ENCODE measurements around the gene KRTAP10-12. TPM values are rescaled to one million over a fixed set of nuclear protein-coding genes. Genes with fewer than 3 reads are reported as not detected.
A peak's percentile ranks its signal among the peaks of the same experiment; 100 is the strongest.

KRTAP10-12 gene
- total RNA-seq, 4 donors from 2014 or later = not detected

DNA sequence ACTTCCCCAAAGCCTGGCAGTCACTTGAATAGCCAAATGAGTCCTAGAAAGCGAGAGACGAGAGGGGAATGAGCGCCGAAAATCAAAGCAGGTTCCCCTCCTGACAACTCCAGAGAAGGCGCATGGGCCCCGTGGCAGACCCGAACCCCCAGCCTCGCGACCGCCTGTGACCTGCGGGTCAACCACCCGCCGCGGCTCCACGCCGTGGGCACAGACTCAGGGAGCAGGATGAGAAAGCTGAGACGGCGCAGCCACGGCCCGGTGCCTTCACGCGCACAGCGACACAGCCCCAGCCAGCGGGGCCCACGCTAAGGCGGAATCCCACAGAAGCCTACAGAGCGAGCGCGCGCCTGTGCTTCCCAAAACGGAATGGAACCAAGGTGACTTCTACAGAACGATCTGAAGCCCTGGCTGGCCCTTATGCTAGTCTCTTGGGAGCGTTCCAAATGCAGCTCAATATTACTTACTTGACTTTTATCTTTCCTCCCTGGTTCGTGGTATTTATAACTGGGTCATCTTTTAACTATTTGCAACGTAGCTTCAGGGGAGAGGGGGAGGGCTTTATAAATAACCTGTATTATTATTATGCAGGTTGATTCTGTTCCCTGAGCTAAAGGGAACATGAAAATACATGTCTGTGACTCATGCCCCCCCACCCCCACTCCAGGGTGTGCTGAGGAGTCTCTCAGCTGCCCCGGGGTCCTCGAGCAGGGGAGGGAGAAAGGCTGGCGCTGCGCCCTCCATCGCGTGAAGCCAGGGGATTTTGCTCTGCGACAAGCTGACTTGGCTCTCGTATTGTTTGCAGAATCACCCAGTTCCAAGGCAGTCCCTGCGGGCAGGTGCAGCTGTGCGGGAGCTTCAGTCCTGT lies 12.7 kb downstream of the KRTAP10-12 start:
- H3K4me3 ChIP-seq = no peak overlapping the region
- DNase-seq (ENCODE audit: low spot score in 2 of 2) = peak in 1 of 2 donors; percentile 11
- no peak for TF ChIP-seq POLR2A (IDR thresholded peaks at IDR 0.05)
- no peak for TF ChIP-seq EP300 (IDR thresholded peaks at IDR 0.05)
- TF ChIP-seq, protein P1, sequence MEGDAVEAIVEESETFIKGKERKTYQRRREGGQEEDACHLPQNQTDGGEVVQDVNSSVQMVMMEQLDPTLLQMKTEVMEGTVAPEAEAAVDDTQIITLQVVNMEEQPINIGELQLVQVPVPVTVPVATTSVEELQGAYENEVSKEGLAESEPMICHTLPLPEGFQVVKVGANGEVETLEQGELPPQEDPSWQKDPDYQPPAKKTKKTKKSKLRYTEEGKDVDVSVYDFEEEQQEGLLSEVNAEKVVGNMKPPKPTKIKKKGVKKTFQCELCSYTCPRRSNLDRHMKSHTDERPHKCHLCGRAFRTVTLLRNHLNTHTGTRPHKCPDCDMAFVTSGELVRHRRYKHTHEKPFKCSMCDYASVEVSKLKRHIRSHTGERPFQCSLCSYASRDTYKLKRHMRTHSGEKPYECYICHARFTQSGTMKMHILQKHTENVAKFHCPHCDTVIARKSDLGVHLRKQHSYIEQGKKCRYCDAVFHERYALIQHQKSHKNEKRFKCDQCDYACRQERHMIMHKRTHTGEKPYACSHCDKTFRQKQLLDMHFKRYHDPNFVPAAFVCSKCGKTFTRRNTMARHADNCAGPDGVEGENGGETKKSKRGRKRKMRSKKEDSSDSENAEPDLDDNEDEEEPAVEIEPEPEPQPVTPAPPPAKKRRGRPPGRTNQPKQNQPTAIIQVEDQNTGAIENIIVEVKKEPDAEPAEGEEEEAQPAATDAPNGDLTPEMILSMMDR (IDR thresholded peaks at IDR 0.05) = no peak

DNA sequence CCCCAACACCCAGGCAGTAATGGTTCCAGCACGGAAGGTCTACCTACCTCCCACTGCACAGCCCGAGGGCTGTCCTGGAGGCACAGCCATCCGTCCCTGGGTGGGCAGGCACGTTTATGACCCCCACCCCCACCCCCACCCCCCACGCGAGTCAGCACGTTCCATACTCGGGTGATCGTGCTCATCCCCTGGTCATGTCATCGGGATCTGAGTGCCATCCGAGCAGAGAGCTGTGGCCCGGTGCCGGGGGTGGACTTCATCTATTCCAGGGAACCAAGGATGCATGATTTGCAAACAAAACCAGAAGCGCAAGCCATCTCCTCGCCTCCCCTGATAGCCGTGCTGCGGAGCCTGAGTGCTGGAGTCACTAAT lies 13.3 kb downstream of the KRTAP10-12 start:
- TF ChIP-seq EP300 (IDR thresholded peaks at IDR 0.05) (no peak), POLR2A (IDR thresholded peaks at IDR 0.05) (no peak)
- TF ChIP-seq, protein P1 (IDR thresholded peaks at IDR 0.05) = no peak
- no peak overlapping the region for H3K27ac ChIP-seq
- H3K4me3 ChIP-seq = no peak overlapping the region
- peaks cover 0 to 4% (median 0%) of the 10 kb centered on the region in 4 donors for H3K9me3 ChIP-seq
- H3K4me1 ChIP-seq = peaks cover 0 to 30% (median 0%) of the 10 kb centered on the region in 4 donors
- WGBS, 2 donors = 0 to 2% methylated on average over 6 to 10 of the region's 17 CpGs
- peak in 1 of 2 donors; percentile 6 for DNase-seq (ENCODE audit: low spot score in 2 of 2)
- H3K27me3 ChIP-seq = peaks cover 2 to 93% of the 10 kb centered on the region in 2 donors
- no peaks in the 10 kb centered on the region for H3K36me3 ChIP-seq

More for the DNA sequence above, 12.7 kb downstream of the KRTAP10-12 start:
- WGBS, 2 donors = 2% methylated on average over 41 to 44 of the region's 45 CpGs
- peaks cover 0 to 4% (median 0%) of the 10 kb centered on the region in 4 donors for H3K9me3 ChIP-seq
- H3K27me3 ChIP-seq = peaks cover 2 to 97% of the 10 kb centered on the region in 2 donors
- no peak overlapping the region for H3K27ac ChIP-seq
- no peaks in the 10 kb centered on the region for H3K36me3 ChIP-seq
- peaks cover 0 to 30% (median 0%) of the 10 kb centered on the region in 4 donors for H3K4me1 ChIP-seq

DNA sequence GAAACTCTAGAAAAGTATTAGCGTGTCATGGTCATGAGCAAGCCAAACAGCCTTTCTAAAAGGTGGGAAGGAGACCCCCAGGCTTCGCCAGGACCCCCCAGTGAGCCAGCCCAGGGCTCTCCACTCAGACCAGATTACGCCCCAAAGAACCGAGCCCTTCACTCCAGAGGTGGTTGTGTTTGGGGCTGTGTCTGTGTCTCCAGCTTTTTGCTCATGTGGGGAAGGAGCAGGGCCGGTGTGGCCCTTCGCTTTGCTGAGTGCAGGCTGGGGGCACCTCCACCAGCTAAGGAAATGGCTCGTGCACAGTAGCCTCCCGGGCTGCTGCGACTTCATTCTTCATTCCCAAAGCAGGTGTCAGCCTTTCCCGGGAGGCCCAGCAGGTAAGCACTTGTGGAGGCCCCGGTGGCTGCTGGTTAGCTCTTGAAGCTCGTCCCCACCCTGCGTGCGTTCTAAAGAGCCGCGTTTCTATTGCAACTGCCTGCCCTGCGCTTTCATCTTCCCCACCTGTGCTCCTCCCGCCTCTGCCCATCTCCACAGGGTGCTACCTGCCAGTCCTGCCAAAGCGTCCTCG lies 13.9 kb downstream of the KRTAP10-12 start:
- Histone ChIP-seq H3K27ac (no peak overlapping the region), H3K27me3 (peaks cover 2 to 88% of the 10 kb centered on the region in 2 donors), H3K36me3 (no peaks in the 10 kb centered on the region), H3K4me3 (no peak overlapping the region), H3K9me3 (peaks cover 0 to 4% (median 0%) of the 10 kb centered on the region in 4 donors), H3K4me1 (peaks cover 0 to 30% (median 0%) of the 10 kb centered on the region in 4 donors)
- peak in 1 of 2 donors; percentile 7 for DNase-seq (ENCODE audit: low spot score in 2 of 2)
- TF ChIP-seq EP300 (IDR thresholded peaks at IDR 0.05) (no peak), POLR2A (IDR thresholded peaks at IDR 0.05) (no peak)
- TF ChIP-seq, protein P1 (IDR thresholded peaks at IDR 0.05) = no peak
- 1 to 2% methylated on average over 16 to 18 of the region's 20 CpGs for WGBS, 2 donors

DNA sequence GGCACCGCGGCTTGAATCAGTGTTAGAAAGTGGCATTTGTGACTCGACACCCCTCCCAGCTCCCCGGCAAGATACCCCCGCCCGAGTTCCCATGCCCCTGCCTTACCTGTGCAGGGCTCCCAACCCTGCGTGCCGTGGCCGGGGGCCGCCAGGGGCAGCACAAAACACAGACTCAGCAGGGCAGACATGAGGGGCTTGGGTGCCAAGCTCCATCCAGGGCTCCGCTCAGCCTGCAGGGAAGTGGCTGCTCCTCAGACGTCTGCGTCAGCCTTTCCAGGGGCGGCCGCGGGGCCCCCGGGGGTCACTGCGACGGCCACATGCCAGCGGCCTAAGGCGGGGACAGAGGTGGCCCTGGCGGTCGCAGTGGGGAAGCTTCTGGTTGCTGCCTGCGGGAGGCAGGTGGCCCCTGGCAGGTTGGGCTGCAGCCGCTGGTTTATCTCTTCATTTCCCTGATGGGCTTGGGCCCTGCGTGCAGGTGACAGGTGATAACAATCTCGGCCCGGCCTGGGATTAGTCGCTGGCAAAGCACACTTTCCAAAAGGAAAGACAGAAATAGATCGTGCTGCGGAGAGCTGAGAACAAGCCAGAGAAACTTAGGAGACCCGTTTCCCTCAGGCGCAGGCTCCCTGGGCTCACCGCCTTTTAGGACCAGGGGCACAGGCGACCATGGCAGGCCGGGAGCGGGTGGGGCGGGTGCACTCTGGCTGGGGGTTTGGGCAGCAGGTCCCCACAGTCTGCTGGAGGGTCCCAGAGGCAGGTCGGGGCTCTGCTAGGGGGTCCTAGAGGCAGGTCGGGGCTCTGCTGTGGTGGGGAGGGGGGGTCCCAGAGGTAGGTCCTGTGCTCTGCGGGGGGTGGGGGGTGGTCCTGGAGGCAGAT lies 14.6 kb downstream of the KRTAP10-12 start, which contains the start of gene TSPEAR:
TSPEAR (minus strand) TSS at position 246 of the 876 bp plus-strand sequence; CDS start at position 188, 58 bp downstream.
- H3K27me3 ChIP-seq = peaks cover 2 to 80% of the 10 kb centered on the region in 2 donors

More for the DNA sequence above, 14.6 kb downstream of the KRTAP10-12 start, which contains the start of gene TSPEAR:
- DNase-seq (ENCODE audit: low spot score in 2 of 2) = peak in 1 of 2 donors; percentile 5
- no peaks in the 10 kb centered on the region for H3K9me3 ChIP-seq
- no peaks in the 10 kb centered on the region for H3K36me3 ChIP-seq
- H3K4me3 ChIP-seq = no peak within 1 kb of the TSS
- WGBS, 2 donors = 1 to 3% methylated on average over 37 to 38 of the region's 41 CpGs
- TF ChIP-seq EP300 (IDR thresholded peaks at IDR 0.05) (no peak), POLR2A (IDR thresholded peaks at IDR 0.05) (no peak)
- TF ChIP-seq, protein P1 (IDR thresholded peaks at IDR 0.05) = no peak
- peaks cover 0 to 30% (median 0%) of the 10 kb centered on the region in 4 donors for H3K4me1 ChIP-seq
- no peak within 1 kb of the TSS for H3K27ac ChIP-seq

Data from tibial nerve (tissue), 4 donors.